SK-N-SH treated with all-trans-retinoic acid at 6 μM for 48 hours (cell line): Measurements from ENCODE around the gene DAB1.

Source experiments
- ATAC-seq: fragments of 200-7000 bp; cut with Tn5 transposase; 3 replicates; pipeline ENCODE4 v1.9.1; 2020; ENCODE audit warnings: mild to moderate bottlenecking, moderate library complexity
- ARNTL ChIP-seq: fragments of 450-650 bp; formaldehyde crosslinking; IDR thresholded peaks from 2 replicates; pipeline ENCODE4 v1.5.0; 2020; ENCODE audit warnings: low read depth, mild to moderate bottlenecking, moderate library complexity, borderline replicate concordance
- BACH2 ChIP-seq: fragments of 250-450 bp; sonication (Bioruptor Pico); IDR thresholded peaks from 2 replicates; pipeline ENCODE4 v1.9.0; 2021; ENCODE audit warnings: mild to moderate bottlenecking, borderline replicate concordance
- CSDC2 ChIP-seq: fragments of 250-450 bp; sonication (Bioruptor Pico); IDR thresholded peaks from 2 replicates; pipeline ENCODE4 v1.5.0; 2020; ENCODE audit warnings: mild to moderate bottlenecking, moderate library complexity
- ESRRG ChIP-seq: fragments of 250-450 bp; sonication (Bioruptor Pico); IDR thresholded peaks from 2 replicates; pipeline ENCODE4 v1.6.1; 2021; ENCODE audit warnings: mild to moderate bottlenecking
- GLIS3 ChIP-seq: fragments of 250-450 bp; sonication (Bioruptor Pico); IDR thresholded peaks from 2 replicates; pipeline ENCODE4 v1.5.0; 2020; ENCODE audit warnings: mild to moderate bottlenecking, moderate library complexity
- ISL1 ChIP-seq: fragments of 250-450 bp; sonication (Bioruptor Pico); IDR thresholded peaks from 2 replicates; pipeline ENCODE4 v2.1.2; 2022; ENCODE audit warnings: mild to moderate bottlenecking, moderate library complexity
- OSR1 ChIP-seq: fragments of 250-450 bp; sonication (Bioruptor Pico); IDR thresholded peaks from 2 replicates; pipeline ENCODE4 v1.8.0; 2022; ENCODE audit warnings: moderate library complexity, mild to moderate bottlenecking, inconsistent platforms
- PPARA ChIP-seq: fragments of 250-450 bp; sonication (Bioruptor Pico); IDR thresholded peaks from 2 replicates; pipeline ENCODE4 v1.5.0; 2020; ENCODE audit warnings: mild to moderate bottlenecking, borderline replicate concordance
- RARB ChIP-seq: fragments of 250-450 bp; sonication (Bioruptor Pico); IDR thresholded peaks from 2 replicates; pipeline ENCODE4 v1.8.0; 2021; ENCODE audit warnings: mild to moderate bottlenecking, moderate library complexity
- SNAI2 ChIP-seq: fragments of 250-450 bp; sonication (Bioruptor Pico); IDR thresholded peaks from 2 replicates; pipeline ENCODE4 v1.5.0; 2020; ENCODE audit warnings: mild to moderate bottlenecking, moderate library complexity
- TCF4 ChIP-seq: fragments of 250-450 bp; sonication (Bioruptor Pico); IDR thresholded peaks from 2 replicates; pipeline ENCODE4 v1.8.0; 2021; ENCODE audit warnings: mild to moderate bottlenecking, moderate library complexity, borderline replicate concordance
- TOX ChIP-seq: fragments of 250-450 bp; sonication (Bioruptor Pico); IDR thresholded peaks from 2 replicates; pipeline ENCODE4 v1.8.0; 2021; ENCODE audit warnings: mild to moderate bottlenecking, moderate library complexity, borderline replicate concordance
- ZC3H10 ChIP-seq: fragments of 250-450 bp; sonication (Bioruptor Pico); IDR thresholded peaks from 2 replicates; pipeline ENCODE4 v1.5.1; 2021; ENCODE audit warnings: mild to moderate bottlenecking, moderate library complexity
- ZFP3 ChIP-seq: fragments of 250-450 bp; sonication (Bioruptor Pico); IDR thresholded peaks from 2 replicates; pipeline ENCODE4 v1.5.0; 2020; ENCODE audit warnings: mild to moderate bottlenecking, moderate library complexity
- ZFP30 ChIP-seq: fragments of 450-650 bp; formaldehyde crosslinking; IDR thresholded peaks from 2 replicates; pipeline ENCODE4 v1.5.0; 2022; ENCODE audit warnings: mild to moderate bottlenecking, moderate library complexity
- ZNF565 ChIP-seq: fragments of 450-650 bp; formaldehyde crosslinking; conservative IDR thresholded peaks from 2 replicates; pipeline ENCODE4 v1.5.0; 2020; ENCODE audit warnings: low read depth, mild to moderate bottlenecking, moderate library complexity
- ZNF70 ChIP-seq: fragments of 450-650 bp; formaldehyde crosslinking; IDR thresholded peaks from 2 replicates; pipeline ENCODE4 v1.5.0; 2020; ENCODE audit warnings: mild to moderate bottlenecking, moderate library complexity
- ZNF8 ChIP-seq: fragments of 450-650 bp; formaldehyde crosslinking; IDR thresholded peaks from 2 replicates; pipeline ENCODE4 v1.5.0; 2020; ENCODE audit warnings: mild to moderate bottlenecking, moderate library complexity
- TF ChIP-seq, protein P1 (sequence below): fragments of 250-450 bp; sonication (Bioruptor Pico); IDR thresholded peaks from 2 replicates; pipeline ENCODE4 v1.5.0; 2020; ENCODE audit warnings: mild to moderate bottlenecking, moderate library complexity
- TF ChIP-seq, protein P2 (sequence below): fragments of 250-450 bp; sonication (Bioruptor Pico); IDR thresholded peaks from 2 replicates; pipeline ENCODE4 v1.5.1; 2021; ENCODE audit warnings: mild to moderate bottlenecking, moderate library complexity
- TF ChIP-seq, protein P3 (sequence below): fragments of 250-450 bp; sonication (Bioruptor Pico); IDR thresholded peaks from 2 replicates; pipeline ENCODE4 v1.8.0; 2020; ENCODE audit warnings: mild to moderate bottlenecking, moderate library complexity, borderline replicate concordance
- TF ChIP-seq, protein P4 (sequence below): fragments of 250-450 bp; sonication (Bioruptor Pico); IDR thresholded peaks from 2 replicates; pipeline ENCODE4 v1.5.1; 2020; ENCODE audit warnings: low read depth, mild to moderate bottlenecking, moderate library complexity
- TF ChIP-seq, protein P5 (sequence below): fragments of 250-450 bp; sonication (Bioruptor Pico); IDR thresholded peaks from 2 replicates; pipeline ENCODE4 v1.8.0; 2021; ENCODE audit warnings: low read depth, mild to moderate bottlenecking, moderate library complexity, borderline replicate concordance

Gene DAB1

DNA sequence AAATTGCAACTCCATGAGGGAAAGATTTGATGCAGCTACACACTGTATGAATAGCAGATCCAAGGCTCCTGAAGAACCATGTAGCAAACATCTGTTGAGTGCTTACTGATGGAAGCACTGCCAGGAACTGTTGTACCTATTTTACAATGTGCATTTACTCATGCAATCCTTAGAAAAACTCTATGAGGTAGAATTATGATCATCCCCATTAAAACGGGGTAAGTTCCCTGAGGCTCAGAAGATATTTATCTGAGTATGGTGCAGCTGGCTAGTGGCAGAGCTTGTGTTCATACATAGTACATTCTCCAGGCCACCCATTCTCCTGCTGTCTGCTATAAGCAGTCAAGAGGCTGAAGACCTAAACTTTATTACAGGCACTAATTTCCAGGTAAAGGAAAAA is 403.6 kb downstream of the DAB1 start:
- TF ChIP-seq BACH2 (CRISPR knock-in tag) (no peak), SNAI2 (CRISPR knock-in tag) (no peak), ZC3H10 (CRISPR knock-in tag) (no peak), ESRRG (no peak), PPARA (CRISPR knock-in tag) (no peak), RARB (CRISPR knock-in tag) (no peak)
- TF ChIP-seq, protein P1, sequence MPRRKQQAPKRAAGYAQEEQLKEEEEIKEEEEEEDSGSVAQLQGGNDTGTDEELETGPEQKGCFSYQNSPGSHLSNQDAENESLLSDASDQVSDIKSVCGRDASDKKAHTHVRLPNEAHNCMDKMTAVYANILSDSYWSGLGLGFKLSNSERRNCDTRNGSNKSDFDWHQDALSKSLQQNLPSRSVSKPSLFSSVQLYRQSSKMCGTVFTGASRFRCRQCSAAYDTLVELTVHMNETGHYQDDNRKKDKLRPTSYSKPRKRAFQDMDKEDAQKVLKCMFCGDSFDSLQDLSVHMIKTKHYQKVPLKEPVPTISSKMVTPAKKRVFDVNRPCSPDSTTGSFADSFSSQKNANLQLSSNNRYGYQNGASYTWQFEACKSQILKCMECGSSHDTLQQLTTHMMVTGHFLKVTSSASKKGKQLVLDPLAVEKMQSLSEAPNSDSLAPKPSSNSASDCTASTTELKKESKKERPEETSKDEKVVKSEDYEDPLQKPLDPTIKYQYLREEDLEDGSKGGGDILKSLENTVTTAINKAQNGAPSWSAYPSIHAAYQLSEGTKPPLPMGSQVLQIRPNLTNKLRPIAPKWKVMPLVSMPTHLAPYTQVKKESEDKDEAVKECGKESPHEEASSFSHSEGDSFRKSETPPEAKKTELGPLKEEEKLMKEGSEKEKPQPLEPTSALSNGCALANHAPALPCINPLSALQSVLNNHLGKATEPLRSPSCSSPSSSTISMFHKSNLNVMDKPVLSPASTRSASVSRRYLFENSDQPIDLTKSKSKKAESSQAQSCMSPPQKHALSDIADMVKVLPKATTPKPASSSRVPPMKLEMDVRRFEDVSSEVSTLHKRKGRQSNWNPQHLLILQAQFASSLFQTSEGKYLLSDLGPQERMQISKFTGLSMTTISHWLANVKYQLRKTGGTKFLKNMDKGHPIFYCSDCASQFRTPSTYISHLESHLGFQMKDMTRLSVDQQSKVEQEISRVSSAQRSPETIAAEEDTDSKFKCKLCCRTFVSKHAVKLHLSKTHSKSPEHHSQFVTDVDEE (CRISPR knock-in tag) = no peak
- TF ChIP-seq, all 23 proteins: peak for 0
- ATAC-seq = no peak

DNA sequence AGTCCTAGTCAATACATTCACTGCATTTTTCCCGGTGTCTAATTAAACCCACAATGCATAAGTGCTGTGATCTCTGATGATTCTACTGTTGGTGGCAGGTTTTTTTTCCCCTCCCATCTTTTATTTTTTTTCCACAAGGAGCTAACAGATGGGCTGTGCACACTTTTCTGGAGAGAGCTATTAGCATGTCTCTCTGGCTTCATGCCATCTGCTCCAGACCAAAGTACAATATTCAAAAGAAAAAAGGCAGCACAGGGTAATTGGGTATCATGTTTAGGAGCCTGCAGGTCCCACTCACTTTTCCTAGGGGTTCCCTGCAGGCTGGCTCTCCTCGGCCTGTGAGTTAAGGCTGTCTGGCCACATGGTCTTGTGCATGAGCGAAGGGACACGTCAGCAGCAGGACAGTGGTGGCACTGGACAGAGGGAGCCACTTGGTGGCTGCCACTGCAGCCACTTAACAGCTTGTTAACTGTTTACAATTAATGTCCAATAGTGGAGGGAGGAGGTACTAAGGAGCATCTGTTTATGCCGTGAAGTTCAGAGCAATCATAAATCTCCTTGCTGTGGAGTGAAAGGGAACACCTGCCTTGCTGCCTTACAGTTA is 404.5 kb downstream of the DAB1 start:
- ATAC-seq = no peak
- TF ChIP-seq PPARA (CRISPR knock-in tag) = no peak
- TF ChIP-seq GLIS3 (CRISPR knock-in tag) = no peak
- no peak for TF ChIP-seq ISL1 (CRISPR knock-in tag)
- no peak for TF ChIP-seq ZNF8 (CRISPR knock-in tag)
- TF ChIP-seq TCF4 (CRISPR knock-in tag) = no peak
- TF ChIP-seq ZFP3 = no peak
- TF ChIP-seq TOX = no peak
- TF ChIP-seq ZNF70 (CRISPR knock-in tag) = no peak
- TF ChIP-seq, protein P2, sequence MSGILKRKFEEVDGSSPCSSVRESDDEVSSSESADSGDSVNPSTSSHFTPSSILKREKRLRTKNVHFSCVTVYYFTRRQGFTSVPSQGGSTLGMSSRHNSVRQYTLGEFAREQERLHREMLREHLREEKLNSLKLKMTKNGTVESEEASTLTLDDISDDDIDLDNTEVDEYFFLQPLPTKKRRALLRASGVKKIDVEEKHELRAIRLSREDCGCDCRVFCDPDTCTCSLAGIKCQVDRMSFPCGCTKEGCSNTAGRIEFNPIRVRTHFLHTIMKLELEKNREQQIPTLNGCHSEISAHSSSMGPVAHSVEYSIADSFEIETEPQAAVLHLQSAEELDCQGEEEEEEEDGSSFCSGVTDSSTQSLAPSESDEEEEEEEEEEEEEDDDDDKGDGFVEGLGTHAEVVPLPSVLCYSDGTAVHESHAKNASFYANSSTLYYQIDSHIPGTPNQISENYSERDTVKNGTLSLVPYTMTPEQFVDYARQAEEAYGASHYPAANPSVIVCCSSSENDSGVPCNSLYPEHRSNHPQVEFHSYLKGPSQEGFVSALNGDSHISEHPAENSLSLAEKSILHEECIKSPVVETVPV (CRISPR knock-in tag) = no peak
- TF ChIP-seq RARB (CRISPR knock-in tag) = no peak
- TF ChIP-seq, protein P3, sequence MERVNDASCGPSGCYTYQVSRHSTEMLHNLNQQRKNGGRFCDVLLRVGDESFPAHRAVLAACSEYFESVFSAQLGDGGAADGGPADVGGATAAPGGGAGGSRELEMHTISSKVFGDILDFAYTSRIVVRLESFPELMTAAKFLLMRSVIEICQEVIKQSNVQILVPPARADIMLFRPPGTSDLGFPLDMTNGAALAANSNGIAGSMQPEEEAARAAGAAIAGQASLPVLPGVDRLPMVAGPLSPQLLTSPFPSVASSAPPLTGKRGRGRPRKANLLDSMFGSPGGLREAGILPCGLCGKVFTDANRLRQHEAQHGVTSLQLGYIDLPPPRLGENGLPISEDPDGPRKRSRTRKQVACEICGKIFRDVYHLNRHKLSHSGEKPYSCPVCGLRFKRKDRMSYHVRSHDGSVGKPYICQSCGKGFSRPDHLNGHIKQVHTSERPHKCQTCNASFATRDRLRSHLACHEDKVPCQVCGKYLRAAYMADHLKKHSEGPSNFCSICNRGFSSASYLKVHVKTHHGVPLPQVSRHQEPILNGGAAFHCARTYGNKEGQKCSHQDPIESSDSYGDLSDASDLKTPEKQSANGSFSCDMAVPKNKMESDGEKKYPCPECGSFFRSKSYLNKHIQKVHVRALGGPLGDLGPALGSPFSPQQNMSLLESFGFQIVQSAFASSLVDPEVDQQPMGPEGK = no peak
- no peak for TF ChIP-seq BACH2 (CRISPR knock-in tag)
- TF ChIP-seq SNAI2 (CRISPR knock-in tag) = no peak
- TF ChIP-seq ARNTL (CRISPR knock-in tag) = no peak
- TF ChIP-seq, protein P4, sequence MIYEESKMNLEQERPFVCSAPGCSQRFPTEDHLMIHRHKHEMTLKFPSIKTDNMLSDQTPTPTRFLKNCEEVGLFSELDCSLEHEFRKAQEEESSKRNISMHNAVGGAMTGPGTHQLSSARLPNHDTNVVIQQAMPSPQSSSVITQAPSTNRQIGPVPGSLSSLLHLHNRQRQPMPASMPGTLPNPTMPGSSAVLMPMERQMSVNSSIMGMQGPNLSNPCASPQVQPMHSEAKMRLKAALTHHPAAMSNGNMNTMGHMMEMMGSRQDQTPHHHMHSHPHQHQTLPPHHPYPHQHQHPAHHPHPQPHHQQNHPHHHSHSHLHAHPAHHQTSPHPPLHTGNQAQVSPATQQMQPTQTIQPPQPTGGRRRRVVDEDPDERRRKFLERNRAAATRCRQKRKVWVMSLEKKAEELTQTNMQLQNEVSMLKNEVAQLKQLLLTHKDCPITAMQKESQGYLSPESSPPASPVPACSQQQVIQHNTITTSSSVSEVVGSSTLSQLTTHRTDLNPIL (CRISPR knock-in tag) = no peak
- TF ChIP-seq ZC3H10 (CRISPR knock-in tag) = no peak
- no peak for TF ChIP-seq OSR1 (CRISPR knock-in tag)
- no peak for TF ChIP-seq ZNF565 (CRISPR knock-in tag)
- no peak for TF ChIP-seq ZFP30 (CRISPR knock-in tag)
- no peak for TF ChIP-seq CSDC2 (CRISPR knock-in tag)
- TF ChIP-seq, all 23 proteins: peak for 0

DNA sequence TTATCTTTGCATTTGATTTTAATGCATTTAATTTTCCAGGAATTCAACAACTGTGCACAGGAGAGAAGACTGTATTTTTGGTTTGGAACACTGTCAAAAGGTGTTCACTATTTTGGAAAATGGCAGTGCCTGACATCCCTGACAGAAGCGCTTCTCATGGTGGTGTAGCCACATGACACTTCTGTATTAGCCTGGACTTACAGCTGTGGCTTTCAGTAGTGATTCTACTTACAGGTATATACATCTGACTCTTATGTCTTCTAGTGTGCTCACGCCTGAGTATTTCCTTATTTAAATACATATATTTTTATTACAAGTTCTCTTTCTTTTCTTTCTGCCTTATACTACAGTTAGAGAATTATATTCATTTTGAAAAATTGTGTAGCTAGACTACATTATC is 405.7 kb downstream of the DAB1 start:
- no peak for ATAC-seq
- TF ChIP-seq ZNF70 (CRISPR knock-in tag) (no peak), GLIS3 (CRISPR knock-in tag) (no peak), PPARA (CRISPR knock-in tag) (no peak), ZNF565 (CRISPR knock-in tag) (no peak), CSDC2 (CRISPR knock-in tag) (no peak), TCF4 (CRISPR knock-in tag) (no peak), ZFP3 (no peak), ARNTL (CRISPR knock-in tag) (no peak), BACH2 (CRISPR knock-in tag) (no peak), RARB (CRISPR knock-in tag) (no peak), TOX (no peak), SNAI2 (CRISPR knock-in tag) (no peak)
- TF ChIP-seq, protein P4 (CRISPR knock-in tag) = no peak
- TF ChIP-seq, protein P5, sequence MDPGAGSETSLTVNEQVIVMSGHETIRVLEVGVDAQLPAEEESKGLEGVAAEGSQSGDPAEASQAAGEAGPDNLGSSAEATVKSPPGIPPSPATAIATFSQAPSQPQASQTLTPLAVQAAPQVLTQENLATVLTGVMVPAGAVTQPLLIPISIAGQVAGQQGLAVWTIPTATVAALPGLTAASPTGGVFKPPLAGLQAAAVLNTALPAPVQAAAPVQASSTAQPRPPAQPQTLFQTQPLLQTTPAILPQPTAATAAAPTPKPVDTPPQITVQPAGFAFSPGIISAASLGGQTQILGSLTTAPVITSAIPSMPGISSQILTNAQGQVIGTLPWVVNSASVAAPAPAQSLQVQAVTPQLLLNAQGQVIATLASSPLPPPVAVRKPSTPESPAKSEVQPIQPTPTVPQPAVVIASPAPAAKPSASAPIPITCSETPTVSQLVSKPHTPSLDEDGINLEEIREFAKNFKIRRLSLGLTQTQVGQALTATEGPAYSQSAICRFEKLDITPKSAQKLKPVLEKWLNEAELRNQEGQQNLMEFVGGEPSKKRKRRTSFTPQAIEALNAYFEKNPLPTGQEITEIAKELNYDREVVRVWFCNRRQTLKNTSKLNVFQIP = no peak
- TF ChIP-seq, protein P3 = no peak
